Hepatocyte (in vitro differentiated cells): ENCODE measurements around the gene RPL18. TPM values are rescaled to one million over a fixed set of nuclear protein-coding genes. Genes with fewer than 3 reads are reported as not detected.

Experiments
- DNase-seq: peaks from one replicate; pipeline ENCODE4 v3.0.0-alpha.2; 2016; ENCODE audit warnings: low spot score
- H2AFZ ChIP-seq: fragments of 200-600 bp; sonication (generic); 2 replicates; pipeline ENCODE4 v1.6.0; 2016; ENCODE audit warnings: antibody characterized with exemption, mild to moderate bottlenecking
- H3K27ac ChIP-seq: fragments of 200-600 bp; sonication (generic); 2 replicates; pipeline ENCODE4 v1.5.1; 2016; ENCODE audit warnings: mild to moderate bottlenecking
- H3K27me3 ChIP-seq: fragments of 200-600 bp; sonication (generic); 2 replicates; pipeline ENCODE4 v1.6.1; 2016
- H3K36me3 ChIP-seq: fragments of 200-600 bp; sonication (generic); replicated peaks from 2 replicates; pipeline ENCODE4 v1.5.1; 2016; ENCODE audit warnings: low read depth; ENCODE audit not compliant: insufficient read depth
- H3K4me1 ChIP-seq: fragments of 200-600 bp; sonication (generic); 2 replicates; pipeline ENCODE4 v1.5.1; 2016; ENCODE audit warnings: mild to moderate bottlenecking, moderate library complexity; ENCODE audit not compliant: insufficient read depth
- H3K4me2 ChIP-seq: fragments of 200-600 bp; sonication (generic); 2 replicates; pipeline ENCODE4 v1.6.0; 2016
- H3K4me3 ChIP-seq: fragments of 200-600 bp; sonication (generic); 2 replicates; pipeline ENCODE4 v1.5.1; 2016; ENCODE audit warnings: mild to moderate bottlenecking
- H3K79me2 ChIP-seq: fragments of 200-600 bp; sonication (generic); 2 replicates; pipeline ENCODE4 v1.6.0; 2017; ENCODE audit warnings: mild to moderate bottlenecking
- H3K9me2 ChIP-seq: fragments of 200-600 bp; sonication (generic); replicated peaks from 2 replicates; pipeline ENCODE4 v1.6.0; 2017; ENCODE audit warnings: mild to moderate bottlenecking; ENCODE audit not compliant: insufficient read depth
- H3K9me3 ChIP-seq: fragments of 200-600 bp; sonication (generic); 2 replicates; pipeline ENCODE4 v1.5.1; 2016; ENCODE audit warnings: low read depth, mild to moderate bottlenecking
- H4K20me1 ChIP-seq: fragments of 200-600 bp; sonication (generic); 2 replicates; pipeline ENCODE4 v1.6.0; 2016; ENCODE audit warnings: mild to moderate bottlenecking; ENCODE audit not compliant: insufficient read depth, poor library complexity, severe bottlenecking
- EZH2 ChIP-seq: fragments of 200-600 bp; sonication (generic); IDR thresholded peaks from 2 replicates; pipeline ENCODE4 v1.6.1; 2016; ENCODE audit warnings: antibody characterized with exemption, mild to moderate bottlenecking, borderline replicate concordance
- EZH2phosphoT487 ChIP-seq: fragments of 200-600 bp; sonication (generic); IDR thresholded peaks from one replicate; pipeline ENCODE4 v1.6.1; 2018; ENCODE audit warnings: antibody characterized with exemption, mild to moderate bottlenecking, low read depth, moderate library complexity; ENCODE audit not compliant: unreplicated experiment, severe bottlenecking
- WGBS: methylation state at CpG from one replicate; pipeline ENCODE4 v1.1.6; 2016; ENCODE audit warnings: low lambda C conversion rate; ENCODE audit errors: missing lambda C conversion rate; 5-methylcytosine and 5-hydroxymethylcytosine counted together
- polyA plus RNA-seq: library from polyadenylated mRNA; unstranded; fragments of >200 nt; fragmentation: Nextera tagmentation; extraction: Ambion mirVana; gene quantifications from 2 replicates; pipeline ENCODE4 v1.2.1, GENCODE V29; 2016
- total RNA-seq: library from RNA; depleted of rRNA; stranded (reverse); fragments of >200 nt; gene quantifications from 2 replicates; pipeline ENCODE4 v1.2.3, GENCODE V29; 2014
- TF ChIP-seq, protein P1 (sequence below): fragments of 200-600 bp; sonication (generic); IDR thresholded peaks from 2 replicates; pipeline ENCODE4 v1.5.1; 2016; ENCODE audit warnings: antibody characterized with exemption, mild to moderate bottlenecking; ENCODE audit not compliant: poor library complexity

The RPL18 gene
- total and polyA plus RNA-seq, 2 experiments from 2014 or later: 623 to 1,372 TPM

DNA sequence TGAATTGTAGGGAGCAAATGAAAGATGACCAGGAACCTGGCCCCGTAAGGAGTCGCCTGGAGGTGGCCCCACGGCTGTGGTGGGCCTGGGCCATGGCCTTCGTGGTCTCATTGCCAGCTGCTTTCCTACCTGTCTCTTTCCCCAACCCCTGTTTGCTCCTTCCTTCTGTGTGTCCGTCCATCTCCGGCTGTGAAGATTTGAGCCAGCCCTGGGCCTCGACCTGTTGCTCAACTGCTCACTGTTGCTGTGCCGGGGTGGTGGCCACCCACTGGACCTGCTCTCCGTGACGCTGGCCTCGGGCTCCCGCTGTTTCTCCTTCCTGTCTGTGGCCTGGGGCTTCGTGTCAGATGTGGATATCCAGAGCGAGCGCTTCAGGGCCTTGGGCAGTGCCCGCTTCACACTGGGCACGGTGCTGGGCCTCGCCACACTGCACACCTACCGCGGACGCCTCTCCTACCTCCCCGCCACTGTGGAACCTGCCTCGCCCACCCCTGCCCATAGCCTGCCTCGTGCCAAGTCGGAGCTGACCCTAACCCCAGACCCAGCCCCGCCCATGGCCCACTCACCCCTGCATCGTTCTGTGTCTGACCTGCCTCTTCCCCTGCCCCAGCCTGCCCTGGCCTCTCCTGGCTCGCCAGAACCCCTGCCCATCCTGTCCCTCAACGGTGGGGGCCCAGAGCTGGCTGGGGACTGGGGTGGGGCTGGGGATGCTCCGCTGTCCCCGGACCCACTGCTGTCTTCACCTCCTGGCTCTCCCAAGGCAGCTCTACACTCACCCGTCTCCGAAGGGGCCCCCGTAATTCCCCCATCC is 9.7 kb upstream of the RPL18 start:
- TF ChIP-seq, protein P1, sequence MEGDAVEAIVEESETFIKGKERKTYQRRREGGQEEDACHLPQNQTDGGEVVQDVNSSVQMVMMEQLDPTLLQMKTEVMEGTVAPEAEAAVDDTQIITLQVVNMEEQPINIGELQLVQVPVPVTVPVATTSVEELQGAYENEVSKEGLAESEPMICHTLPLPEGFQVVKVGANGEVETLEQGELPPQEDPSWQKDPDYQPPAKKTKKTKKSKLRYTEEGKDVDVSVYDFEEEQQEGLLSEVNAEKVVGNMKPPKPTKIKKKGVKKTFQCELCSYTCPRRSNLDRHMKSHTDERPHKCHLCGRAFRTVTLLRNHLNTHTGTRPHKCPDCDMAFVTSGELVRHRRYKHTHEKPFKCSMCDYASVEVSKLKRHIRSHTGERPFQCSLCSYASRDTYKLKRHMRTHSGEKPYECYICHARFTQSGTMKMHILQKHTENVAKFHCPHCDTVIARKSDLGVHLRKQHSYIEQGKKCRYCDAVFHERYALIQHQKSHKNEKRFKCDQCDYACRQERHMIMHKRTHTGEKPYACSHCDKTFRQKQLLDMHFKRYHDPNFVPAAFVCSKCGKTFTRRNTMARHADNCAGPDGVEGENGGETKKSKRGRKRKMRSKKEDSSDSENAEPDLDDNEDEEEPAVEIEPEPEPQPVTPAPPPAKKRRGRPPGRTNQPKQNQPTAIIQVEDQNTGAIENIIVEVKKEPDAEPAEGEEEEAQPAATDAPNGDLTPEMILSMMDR: no peak
- TF ChIP-seq EZH2phosphoT487 (no peak), EZH2 (no peak)
- peaks cover 37% of the 10 kb centered on the region for H3K4me1 ChIP-seq

DNA sequence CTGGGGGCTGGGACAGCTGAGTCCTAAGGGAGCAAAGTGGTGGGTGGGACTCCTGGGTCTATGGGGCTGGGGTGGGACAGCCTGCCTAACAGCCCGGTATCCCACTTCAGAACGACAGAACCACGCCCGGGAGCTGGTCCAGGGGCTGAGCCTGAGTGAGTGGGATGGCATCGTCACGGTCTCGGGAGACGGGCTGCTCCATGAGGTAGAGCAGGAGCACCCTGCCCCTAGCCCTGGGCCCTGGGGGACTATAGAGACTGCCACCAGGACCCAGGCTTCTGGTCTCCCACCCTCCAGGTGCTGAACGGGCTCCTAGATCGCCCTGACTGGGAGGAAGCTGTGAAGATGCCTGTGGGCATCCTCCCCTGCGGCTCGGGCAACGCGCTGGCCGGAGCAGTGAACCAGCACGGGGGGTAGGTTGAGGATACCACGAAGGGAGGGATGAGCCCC is 8.9 kb upstream of the RPL18 start:
- peaks cover 38% of the 10 kb centered on the region for H3K4me1 ChIP-seq
- no peaks in the 10 kb centered on the region for H3K9me2 ChIP-seq
- H3K27ac ChIP-seq: peak overlapping the region; percentile 89

More for the DNA sequence above, 9.7 kb upstream of the RPL18 start:
- H3K27ac ChIP-seq: no peak overlapping the region
- no peaks in the 10 kb centered on the region for H3K9me3 ChIP-seq
- H3K9me2 ChIP-seq: no peaks in the 10 kb centered on the region
- H3K4me3 ChIP-seq: no peak overlapping the region
- DNase-seq: peak; percentile 8
- H2AFZ ChIP-seq: no peak overlapping the region
- 91% methylated on average over 16 of the region's 34 CpGs for WGBS
- peaks cover 21% of the 10 kb centered on the region for H3K79me2 ChIP-seq
- no peaks in the 10 kb centered on the region for H3K27me3 ChIP-seq
- H4K20me1 ChIP-seq: no peaks in the 10 kb centered on the region
- H3K4me2 ChIP-seq: no peak overlapping the region
- H3K36me3 ChIP-seq: no peaks in the 10 kb centered on the region

DNA sequence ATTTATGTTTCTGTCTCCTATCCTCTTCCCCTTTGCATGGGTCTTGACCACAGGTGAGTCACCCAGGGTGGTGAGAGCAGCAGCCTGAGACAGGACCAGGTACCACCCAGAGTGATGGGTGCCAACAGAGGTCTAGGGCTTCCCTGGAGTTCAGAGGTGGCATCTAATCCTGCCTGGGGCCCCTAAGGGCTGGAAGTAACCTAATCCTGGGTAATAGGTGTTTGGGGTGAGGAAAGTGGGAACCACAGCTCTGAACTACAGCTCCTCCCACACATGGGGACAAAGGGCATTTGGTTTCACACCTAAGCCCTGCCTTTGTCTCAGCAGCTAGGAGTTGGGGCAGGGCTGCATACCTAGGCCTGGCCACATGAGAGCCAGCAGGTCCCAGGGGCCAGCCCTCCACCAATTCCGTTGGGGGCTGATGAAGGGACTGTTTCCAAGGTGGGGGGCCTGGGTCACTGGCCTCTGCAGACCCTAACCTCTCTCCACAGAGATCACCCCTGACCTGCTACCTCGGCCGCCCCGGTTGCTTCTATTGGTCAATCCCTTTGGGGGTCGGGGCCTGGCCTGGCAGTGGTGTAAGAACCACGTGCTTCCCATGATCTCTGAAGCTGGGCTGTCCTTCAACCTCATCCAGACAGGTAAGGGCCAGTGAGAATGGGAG is 8.4 kb upstream of the RPL18 start:
- WGBS: 79% methylated on average over 6 of the region's 6 CpGs
- peak; percentile 56 for DNase-seq
- H3K79me2 ChIP-seq: peaks cover 21% of the 10 kb centered on the region
- H3K9me2 ChIP-seq: no peaks in the 10 kb centered on the region
- H2AFZ ChIP-seq: no peak overlapping the region
- no peak overlapping the region for H3K4me3 ChIP-seq
- no peak for TF ChIP-seq EZH2
- TF ChIP-seq, protein P1: no peak
- no peak for TF ChIP-seq EZH2phosphoT487
- H3K27ac ChIP-seq: peak overlapping the region; percentile 89
- H3K9me3 ChIP-seq: no peaks in the 10 kb centered on the region
- no peaks in the 10 kb centered on the region for H3K27me3 ChIP-seq
- H3K4me1 ChIP-seq: peaks cover 40% of the 10 kb centered on the region
- peak overlapping the region; percentile 33 for H3K4me2 ChIP-seq
- no peaks in the 10 kb centered on the region for H4K20me1 ChIP-seq
- no peaks in the 10 kb centered on the region for H3K36me3 ChIP-seq

More for the DNA sequence above, 8.9 kb upstream of the RPL18 start:
- Histone ChIP-seq H3K36me3 (no peaks in the 10 kb centered on the region), H2AFZ (no peak overlapping the region), H3K9me3 (no peaks in the 10 kb centered on the region), H4K20me1 (no peaks in the 10 kb centered on the region), H3K4me2 (peak overlapping the region; percentile 33), H3K4me3 (no peak overlapping the region), H3K79me2 (peaks cover 21% of the 10 kb centered on the region), H3K27me3 (no peaks in the 10 kb centered on the region)
- 95% methylated on average over 15 of the region's 17 CpGs for WGBS
- DNase-seq: peak; percentile 6
- no peak for TF ChIP-seq EZH2
- no peak for TF ChIP-seq EZH2phosphoT487

DNA sequence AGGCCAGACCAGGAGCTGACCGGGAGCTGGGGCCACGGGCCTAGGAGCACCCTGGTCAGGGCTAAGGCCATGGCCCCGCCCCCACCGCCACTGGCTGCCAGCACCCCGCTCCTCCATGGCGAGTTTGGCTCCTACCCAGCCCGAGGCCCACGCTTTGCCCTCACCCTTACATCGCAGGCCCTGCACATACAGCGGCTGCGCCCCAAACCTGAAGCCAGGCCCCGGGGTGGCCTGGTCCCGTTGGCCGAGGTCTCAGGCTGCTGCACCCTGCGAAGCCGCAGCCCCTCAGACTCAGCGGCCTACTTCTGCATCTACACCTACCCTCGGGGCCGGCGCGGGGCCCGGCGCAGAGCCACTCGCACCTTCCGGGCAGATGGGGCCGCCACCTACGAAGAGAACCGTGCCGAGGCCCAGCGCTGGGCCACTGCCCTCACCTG is 6.9 kb upstream of the RPL18 start:
- H2AFZ ChIP-seq: no peak overlapping the region
- 91% methylated on average over 30 of the region's 30 CpGs for WGBS
- H3K27me3 ChIP-seq: no peaks in the 10 kb centered on the region
- H3K4me2 ChIP-seq: peak overlapping the region; percentile 82
- H3K4me3 ChIP-seq: no peak overlapping the region
- no peaks in the 10 kb centered on the region for H4K20me1 ChIP-seq
- H3K79me2 ChIP-seq: peaks cover 21% of the 10 kb centered on the region
- peaks cover 36% of the 10 kb centered on the region for H3K4me1 ChIP-seq
- no peak for TF ChIP-seq EZH2phosphoT487
- no peak for TF ChIP-seq EZH2
- TF ChIP-seq, protein P1: no peak
- H3K36me3 ChIP-seq: no peaks in the 10 kb centered on the region
- H3K9me3 ChIP-seq: no peaks in the 10 kb centered on the region
- peak; percentile 21 for DNase-seq
- H3K9me2 ChIP-seq: no peaks in the 10 kb centered on the region
- H3K27ac ChIP-seq: no peak overlapping the region
